Endothelial cell (in vitro differentiated cells): ENCODE results near the gene CNIH1. TPM values are rescaled to one million over a fixed set of nuclear protein-coding genes. Genes with fewer than 3 reads are reported as not detected.
"Not testable (repeated sequence)": the region's sequence is repeated elsewhere in the genome, so short reads cannot be mapped to it uniquely, and the experiment has no call there.

Source experiments
- DNase-seq: peaks from one replicate; pipeline ENCODE4 v3.0.0; 2021; ENCODE audit warnings: low spot score
- H3K27ac Mint-ChIP-seq: one replicate; pipeline ENCODE4 v1.8.0; 2021; ENCODE audit warnings: mixed read lengths, inconsistent platforms; ENCODE audit not compliant: unreplicated experiment
- H3K27me3 Mint-ChIP-seq: one replicate; pipeline ENCODE4 v1.8.0; 2021; ENCODE audit warnings: mild to moderate bottlenecking, moderate library complexity, mixed read lengths, inconsistent platforms; ENCODE audit not compliant: unreplicated experiment
- H3K36me3 Mint-ChIP-seq: one replicate; pipeline ENCODE4 v1.8.0; 2021; ENCODE audit warnings: mild to moderate bottlenecking, low read depth, mixed read lengths, inconsistent platforms; ENCODE audit not compliant: unreplicated experiment
- H3K4me1 Mint-ChIP-seq: one replicate; pipeline ENCODE4 v1.8.0; 2021; ENCODE audit warnings: mild to moderate bottlenecking, mixed read lengths, inconsistent platforms; ENCODE audit not compliant: unreplicated experiment
- H3K4me3 Mint-ChIP-seq: one replicate; pipeline ENCODE4 v1.8.0; 2021; ENCODE audit warnings: mild to moderate bottlenecking, mixed read lengths, inconsistent platforms; ENCODE audit not compliant: unreplicated experiment
- H3K9me3 Mint-ChIP-seq: one replicate; pipeline ENCODE4 v1.8.0; 2021; ENCODE audit warnings: mixed read lengths, inconsistent platforms; ENCODE audit not compliant: unreplicated experiment
- total RNA-seq: library from RNA; stranded (reverse); fragmentation: NEBNext Ultra II Directional; extraction: Animal tissue kit (Norgen Biotek cat#: 25700); gene quantifications from one replicate; pipeline ENCODE4 v1.2.1, GENCODE V29; 2021; ENCODE audit not compliant: unreplicated experiment
- TF ChIP-seq, protein P1 (sequence below): fragments of 200-600 bp; sonication (generic); IDR thresholded peaks from one replicate; pipeline ENCODE4 v1.5.0; 2021; ENCODE audit warnings: antibody characterized with exemption; ENCODE audit not compliant: unreplicated experiment

Gene CNIH1
- total RNA-seq, 1 donor from 2014 or later, result 87.8 TPM

DNA sequence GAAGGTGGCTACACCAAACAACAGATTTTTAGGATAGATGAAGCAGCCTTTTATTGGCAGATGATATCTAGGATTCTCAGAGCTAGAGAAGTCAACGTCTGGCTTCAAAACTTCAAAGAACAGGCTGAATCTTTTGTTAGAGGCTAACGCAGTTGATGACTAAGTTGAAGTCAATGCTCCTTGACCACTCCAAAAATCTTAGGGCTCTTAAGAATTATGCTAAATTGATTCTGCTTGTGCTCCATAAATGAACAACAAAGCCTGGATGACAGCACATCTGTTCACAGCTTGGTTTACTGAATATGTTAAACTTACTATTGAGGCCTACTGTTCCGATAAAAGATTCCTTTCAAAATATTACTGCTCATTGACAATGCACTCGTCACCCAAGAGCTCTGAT lies 57.3 kb downstream of the CNIH1 start:
- Mint-ChIP-seq H3K4me3 (no peak overlapping the region), H3K9me3 (no peaks in the 10 kb centered on the region)
- TF ChIP-seq, protein P1, sequence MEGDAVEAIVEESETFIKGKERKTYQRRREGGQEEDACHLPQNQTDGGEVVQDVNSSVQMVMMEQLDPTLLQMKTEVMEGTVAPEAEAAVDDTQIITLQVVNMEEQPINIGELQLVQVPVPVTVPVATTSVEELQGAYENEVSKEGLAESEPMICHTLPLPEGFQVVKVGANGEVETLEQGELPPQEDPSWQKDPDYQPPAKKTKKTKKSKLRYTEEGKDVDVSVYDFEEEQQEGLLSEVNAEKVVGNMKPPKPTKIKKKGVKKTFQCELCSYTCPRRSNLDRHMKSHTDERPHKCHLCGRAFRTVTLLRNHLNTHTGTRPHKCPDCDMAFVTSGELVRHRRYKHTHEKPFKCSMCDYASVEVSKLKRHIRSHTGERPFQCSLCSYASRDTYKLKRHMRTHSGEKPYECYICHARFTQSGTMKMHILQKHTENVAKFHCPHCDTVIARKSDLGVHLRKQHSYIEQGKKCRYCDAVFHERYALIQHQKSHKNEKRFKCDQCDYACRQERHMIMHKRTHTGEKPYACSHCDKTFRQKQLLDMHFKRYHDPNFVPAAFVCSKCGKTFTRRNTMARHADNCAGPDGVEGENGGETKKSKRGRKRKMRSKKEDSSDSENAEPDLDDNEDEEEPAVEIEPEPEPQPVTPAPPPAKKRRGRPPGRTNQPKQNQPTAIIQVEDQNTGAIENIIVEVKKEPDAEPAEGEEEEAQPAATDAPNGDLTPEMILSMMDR, result no peak

DNA sequence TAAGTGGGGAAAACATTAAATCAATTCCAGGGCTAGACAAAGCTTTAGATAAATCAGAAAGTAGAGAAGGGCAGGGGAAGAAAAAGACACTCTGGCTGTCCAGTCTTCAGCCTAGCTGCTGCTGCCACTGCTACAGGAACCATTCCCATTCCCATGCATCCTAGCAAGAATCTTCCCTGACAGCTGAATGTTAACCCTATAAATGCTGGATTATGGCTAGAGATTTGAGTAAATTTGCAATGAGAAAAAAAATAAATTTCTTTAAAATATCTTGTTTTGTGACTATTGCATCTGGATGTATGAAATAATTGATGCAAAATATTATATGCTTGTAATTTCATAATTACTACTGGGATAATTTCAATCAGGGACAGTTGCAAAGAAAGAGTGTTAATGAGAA lies 59.4 kb downstream of the CNIH1 start:
- no peak for DNase-seq
- H3K4me3 Mint-ChIP-seq, result no peak overlapping the region

More for the DNA sequence above, 57.3 kb downstream of the CNIH1 start:
- no peak for DNase-seq
- Mint-ChIP-seq H3K4me1 (peaks cover 17% of the 10 kb centered on the region), H3K27ac (no peak overlapping the region), H3K27me3 (no peaks in the 10 kb centered on the region), H3K36me3 (no peaks in the 10 kb centered on the region)

DNA sequence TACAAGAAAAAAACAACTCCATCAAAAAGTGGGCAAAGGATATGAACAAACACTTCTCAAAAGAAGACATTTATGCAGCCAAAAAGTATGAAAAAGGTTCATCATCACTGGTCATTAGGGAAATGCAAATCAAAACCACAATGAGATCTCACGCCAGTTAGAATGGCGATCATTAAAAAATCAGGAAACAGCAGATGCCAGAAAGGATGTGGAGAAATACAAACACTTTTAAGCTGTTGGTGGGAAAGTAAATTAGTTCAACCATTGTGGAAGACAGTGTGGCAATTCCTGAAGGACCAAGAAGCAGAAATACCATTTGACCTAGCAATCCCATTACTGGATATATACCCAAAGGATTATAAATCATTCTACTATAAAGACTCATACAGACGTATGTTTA lies 60.6 kb downstream of the CNIH1 start:
- H3K27ac Mint-ChIP-seq, H3K4me3 Mint-ChIP-seq, H3K9me3 Mint-ChIP-seq, H3K36me3 Mint-ChIP-seq, H3K27me3 Mint-ChIP-seq, DNase-seq: not testable (repeated sequence)
- peaks cover 29% of the 10 kb centered on the region for H3K4me1 Mint-ChIP-seq

More for the DNA sequence above, 59.4 kb downstream of the CNIH1 start:
- Mint-ChIP-seq H3K9me3 (no peaks in the 10 kb centered on the region), H3K27me3 (no peaks in the 10 kb centered on the region), H3K36me3 (no peaks in the 10 kb centered on the region), H3K4me1 (peaks cover 29% of the 10 kb centered on the region), H3K27ac (no peak overlapping the region)
- TF ChIP-seq, protein P1, result no peak

DNA sequence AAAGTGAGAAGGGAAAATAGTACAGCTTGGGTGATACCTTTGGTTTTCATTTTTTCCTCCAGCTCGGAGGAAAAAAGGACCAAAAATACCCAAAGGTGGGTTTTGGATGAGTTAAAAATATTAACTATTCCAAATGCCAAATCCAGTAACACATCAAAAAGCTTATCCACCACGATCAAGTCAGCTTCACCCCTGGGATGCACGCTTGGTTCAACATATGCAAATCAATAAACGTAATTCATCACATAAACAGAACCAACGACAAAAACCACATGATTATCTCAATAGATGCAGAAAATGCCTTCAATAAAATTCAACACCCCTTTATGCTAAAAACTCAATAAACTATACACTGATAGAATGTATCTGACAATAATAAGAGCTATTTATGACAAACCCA lies 62.3 kb downstream of the CNIH1 start:
- H3K27me3 Mint-ChIP-seq, H3K4me3 Mint-ChIP-seq, H3K36me3 Mint-ChIP-seq, H3K9me3 Mint-ChIP-seq, H3K27ac Mint-ChIP-seq, DNase-seq: not testable (repeated sequence)
- peaks cover 29% of the 10 kb centered on the region for H3K4me1 Mint-ChIP-seq

DNA sequence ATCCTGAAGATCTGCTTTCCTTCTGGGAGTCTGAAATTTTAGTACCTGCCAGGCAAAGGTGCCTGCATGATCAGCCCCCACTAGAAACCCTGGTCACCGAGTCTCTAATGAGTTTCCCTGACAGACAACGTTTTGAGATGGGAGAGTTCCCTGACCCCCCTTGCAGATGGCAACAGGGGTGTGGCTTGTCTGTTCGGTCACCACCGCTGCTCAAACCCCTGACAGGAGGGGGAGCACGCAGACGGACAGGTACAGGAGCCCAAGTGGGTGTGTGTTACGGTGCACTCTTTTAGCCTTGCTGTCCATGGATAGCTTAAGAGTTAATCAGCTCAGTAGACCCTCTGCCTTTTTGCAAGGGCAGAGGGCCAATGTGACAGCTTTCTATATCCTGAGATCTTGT lies 63.7 kb downstream of the CNIH1 start:
- Mint-ChIP-seq H3K4me3 (no peak overlapping the region), H3K9me3 (no peaks in the 10 kb centered on the region), H3K36me3 (no peaks in the 10 kb centered on the region), H3K27ac (no peak overlapping the region), H3K27me3 (no peaks in the 10 kb centered on the region), H3K4me1 (peaks cover 29% of the 10 kb centered on the region)
- TF ChIP-seq, protein P1, result no peak
- no peak for DNase-seq

DNA sequence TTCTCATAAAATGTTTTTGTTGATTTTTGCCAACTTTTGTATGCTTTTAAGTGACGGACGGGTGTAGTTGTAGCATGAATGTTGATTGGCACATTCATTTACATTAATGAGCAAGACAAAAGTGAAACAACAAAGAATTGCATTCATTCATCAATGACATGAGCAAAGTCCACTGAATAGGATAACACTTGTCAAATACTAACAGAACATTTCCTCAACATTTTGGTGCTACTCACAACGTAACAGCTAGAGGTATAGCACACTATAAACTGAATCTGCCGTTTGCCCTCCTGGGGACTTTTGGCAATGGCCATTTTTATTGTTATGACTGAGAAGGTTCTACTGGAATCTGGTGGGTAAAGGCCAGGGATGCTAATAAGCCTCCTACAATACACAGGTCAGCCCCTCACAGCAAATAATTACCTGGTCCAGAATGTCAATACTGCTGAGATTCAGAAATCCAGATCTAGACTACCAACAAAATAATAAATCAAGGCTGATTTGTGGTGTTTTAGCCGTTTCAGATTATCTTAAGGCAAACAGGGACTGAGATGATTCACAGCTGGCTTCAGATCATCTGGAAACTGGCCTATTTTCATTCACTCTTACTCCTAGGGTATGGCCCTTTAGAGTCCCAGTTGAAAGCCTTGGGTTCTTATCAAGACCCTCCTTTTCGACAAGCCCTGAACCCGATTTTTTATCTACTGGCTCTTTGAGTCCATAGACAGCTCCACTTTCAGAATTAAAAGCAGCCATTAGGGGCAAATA lies 66.9 kb downstream of the CNIH1 start:
- no peaks in the 10 kb centered on the region for H3K36me3 Mint-ChIP-seq
- H3K27ac Mint-ChIP-seq, result no peak overlapping the region
- peaks cover 32% of the 10 kb centered on the region for H3K4me1 Mint-ChIP-seq
- TF ChIP-seq, protein P1, result no peak
- no peaks in the 10 kb centered on the region for H3K27me3 Mint-ChIP-seq
- H3K9me3 Mint-ChIP-seq, result no peaks in the 10 kb centered on the region
- H3K4me3 Mint-ChIP-seq, result no peak overlapping the region
- DNase-seq, result no peak
